Prostate gland (tissue), 2 donors: ENCODE measurements around the gene EP400. TPM values are rescaled to one million over a fixed set of nuclear protein-coding genes. Genes with fewer than 3 reads are reported as not detected.
"Not testable (repeated sequence)": the region's sequence is repeated elsewhere in the genome, so short reads cannot be mapped to it uniquely, and the experiment has no call there.

Experiments
- DNase-seq: peaks from one replicate; pipeline ENCODE4 v3.0.0-alpha.2; 2019; ENCODE audit warnings: low spot score
- H3K27ac ChIP-seq, 2 donors: fragments of 200-600 bp; sonication (generic); 2 replicates each; pipeline ENCODE4 v1.5.1; 2017 to 2019
- H3K27me3 ChIP-seq: fragments of 200-600 bp; sonication (generic); replicated peaks from 2 replicates; pipeline ENCODE4 v1.5.1; 2019; ENCODE audit not compliant: insufficient read depth
- H3K36me3 ChIP-seq, 2 donors: fragments of 200-600 bp; sonication (generic); 1 replicate in 1 of 2; 2 replicates in 1 of 2; pipeline versions ENCODE4 v1.5.1 to v1.8.1; 2017 to 2019
- H3K4me1 ChIP-seq: fragments of 200-600 bp; sonication (generic); replicated peaks from 2 replicates; pipeline ENCODE4 v1.5.1; 2019
- H3K4me3 ChIP-seq, 2 donors: fragments of 200-600 bp; sonication (generic); 2 replicates each; pipeline ENCODE4 v1.5.1; 2017 to 2019
- H3K9me3 ChIP-seq: fragments of 200-600 bp; sonication (generic); 2 replicates; pipeline ENCODE4 v1.5.1; 2017
- CTCF ChIP-seq, 4 experiments: fragments of 200-600 bp in 2 of 4; fragments of 450-650 bp in 2 of 4; sonication (generic) in 2 of 4; IDR thresholded peaks; 1 replicate in 3 of 4; 2 replicates in 1 of 4; pipeline ENCODE4 v1.5.1; 2016 to 2019; ENCODE audit warnings: antibody characterized with exemption in 4 of 4, mild to moderate bottlenecking in 2 of 4, moderate library complexity in 2 of 4
- POLR2A ChIP-seq: fragments of 450-650 bp; IDR thresholded peaks from one replicate; pipeline ENCODE4 v1.6.1; 2016; ENCODE audit warnings: antibody characterized with exemption, mild to moderate bottlenecking
- POLR2AphosphoS5 ChIP-seq: sonication (generic); formaldehyde crosslinking; IDR thresholded peaks from one replicate; pipeline ENCODE4 v1.6.1; 2017; ENCODE audit warnings: antibody characterized with exemption
- WGBS: methylation state at CpG from one replicate; pipeline ENCODE4 v1.1.5; 2018; 5-methylcytosine and 5-hydroxymethylcytosine counted together
- intact Hi-C: fragments of 100-400 bp; cut with DNase I; formaldehyde crosslinking; loops from one replicate; pipeline ENCODE4 v1.14.2; 2022
- total RNA-seq, 2 donors: library from RNA; depleted of rRNA; stranded (reverse); fragments of >200 nt; gene quantifications; one replicate each; pipeline ENCODE4 v1.1.0, GENCODE V29; 2016

EP400 gene
- total RNA-seq, 2 donors from 2014 or later: 22.3 to 46.2 TPM

GRCh38 chr12:132078190-132078589 lies 128.4 kb downstream of the EP400 start:
- H3K27ac ChIP-seq: no peak overlapping the region
- H3K4me3 ChIP-seq: no peak overlapping the region
- 46% methylated on average over 6 of the region's 6 CpGs for WGBS
- no peaks in the 10 kb centered on the region for H3K4me1 ChIP-seq
- H3K27me3 ChIP-seq: no peaks in the 10 kb centered on the region
- DNase-seq: no peak
- peaks cover 3 to 6% of the 10 kb centered on the region in 2 donors for H3K36me3 ChIP-seq
- TF ChIP-seq CTCF (IDR thresholded peaks at IDR 0.05) (no peak), POLR2AphosphoS5 (no peak), POLR2A (no peak)
- intact Hi-C loops: no loop called here
- H3K9me3 ChIP-seq: no peaks in the 10 kb centered on the region

DNA sequence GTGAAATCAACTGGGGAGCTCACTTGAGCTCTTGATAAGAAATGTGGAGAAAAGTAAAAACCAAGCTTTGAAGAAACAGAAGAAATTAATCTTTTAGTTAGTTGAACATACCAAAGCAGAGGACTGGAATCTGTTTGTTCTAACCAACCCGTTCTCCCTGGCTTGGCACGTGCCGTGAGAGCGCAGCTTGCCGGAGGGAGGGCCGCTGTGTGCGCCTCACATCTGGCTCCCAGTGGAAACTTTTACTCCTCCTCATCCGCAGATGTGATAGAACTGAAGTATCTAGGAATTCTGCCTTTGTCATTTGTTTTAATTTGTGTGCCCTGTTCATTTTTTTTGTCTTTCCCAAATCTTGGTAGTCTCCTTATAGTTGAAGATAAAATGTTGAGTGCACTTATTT lies 129.5 kb downstream of the EP400 start:
- H3K27me3 ChIP-seq: no peaks in the 10 kb centered on the region
- H3K4me1 ChIP-seq: no peaks in the 10 kb centered on the region
- DNase-seq: no peak
- H3K4me3 ChIP-seq: no peak overlapping the region
- intact Hi-C loops: no loop called here
- TF ChIP-seq CTCF (IDR thresholded peaks at IDR 0.05): no peak
- no peak for TF ChIP-seq POLR2AphosphoS5
- no peak overlapping the region for H3K27ac ChIP-seq
- H3K36me3 ChIP-seq: peaks cover 3 to 6% of the 10 kb centered on the region in 2 donors
- WGBS: 86% methylated on average over 8 of the region's 8 CpGs
- H3K9me3 ChIP-seq: no peaks in the 10 kb centered on the region

GRCh38 chr12:132079695-132080094 lies 130.0 kb downstream of the EP400 start:
- no peaks in the 10 kb centered on the region for H3K4me1 ChIP-seq
- peaks cover 0 to 6% of the 10 kb centered on the region in 2 donors for H3K36me3 ChIP-seq
- no peaks in the 10 kb centered on the region for H3K27me3 ChIP-seq
- no peaks in the 10 kb centered on the region for H3K9me3 ChIP-seq
- no peak overlapping the region for H3K27ac ChIP-seq
- DNase-seq: no peak
- intact Hi-C loops: no loop called here
- no peak overlapping the region for H3K4me3 ChIP-seq
- TF ChIP-seq POLR2A (no peak), POLR2AphosphoS5 (no peak), CTCF (IDR thresholded peaks at IDR 0.05) (no peak)
- 85% methylated on average over 12 of the region's 12 CpGs for WGBS

DNA sequence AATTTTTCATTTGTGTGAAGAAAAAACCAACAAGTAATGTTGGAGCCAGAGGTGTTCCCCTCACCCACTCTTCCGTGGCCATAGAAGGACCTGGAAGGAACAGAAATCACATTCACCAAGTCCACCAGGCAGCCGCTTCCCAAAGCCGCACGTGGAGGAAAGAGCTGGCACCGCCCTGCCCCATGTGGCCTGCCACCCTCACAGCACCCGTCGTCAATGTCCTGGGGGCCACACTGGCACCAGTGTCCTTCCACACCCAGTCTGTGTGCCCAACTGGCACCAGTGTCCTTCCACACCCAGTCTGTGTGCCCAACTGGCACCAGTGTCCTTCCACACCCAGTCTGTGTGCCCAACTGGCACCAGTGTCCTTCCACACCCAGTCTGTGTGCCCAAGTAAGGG lies 130.8 kb downstream of the EP400 start:
- H3K27ac ChIP-seq, intact Hi-C loops, H3K4me1 ChIP-seq, H3K27me3 ChIP-seq, H3K9me3 ChIP-seq, DNase-seq, H3K36me3 ChIP-seq, H3K4me3 ChIP-seq: not testable (repeated sequence)
- 81% methylated on average over 7 of the region's 7 CpGs for WGBS

DNA sequence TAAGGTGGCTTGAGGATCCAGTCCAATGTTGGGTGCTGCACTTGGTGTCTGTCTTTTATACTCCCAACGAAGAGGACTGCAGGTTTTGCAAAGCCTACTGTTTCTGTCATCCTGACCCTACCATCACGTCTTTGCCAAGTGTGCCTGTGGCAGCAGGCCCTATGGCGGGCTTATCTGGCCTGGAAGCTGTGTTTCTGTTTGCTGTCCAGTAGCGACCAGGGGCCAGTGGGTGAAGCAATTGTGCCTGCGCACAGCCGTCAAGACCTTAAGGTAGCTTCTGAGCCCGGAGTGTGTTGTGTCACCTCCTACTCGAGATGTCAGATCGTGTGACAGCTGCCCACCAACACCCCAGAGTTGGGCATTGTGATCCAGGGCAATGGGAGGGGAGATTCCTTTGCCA lies 131.7 kb downstream of the EP400 start:
- no peaks in the 10 kb centered on the region for H3K9me3 ChIP-seq
- no peak overlapping the region for H3K27ac ChIP-seq
- intact Hi-C loops: no loop called here
- DNase-seq: no peak
- 84% methylated on average over 9 of the region's 9 CpGs for WGBS
- TF ChIP-seq CTCF (IDR thresholded peaks at IDR 0.05) (no peak), POLR2A (no peak), POLR2AphosphoS5 (no peak)
- no peaks in the 10 kb centered on the region for H3K27me3 ChIP-seq
- no peaks in the 10 kb centered on the region for H3K36me3 ChIP-seq
- no peaks in the 10 kb centered on the region for H3K4me1 ChIP-seq
- no peak overlapping the region for H3K4me3 ChIP-seq
